Coronary artery (tissue), 2 donors: ENCODE data around the gene TEDDM1.

Experiments used
- DNase-seq: peaks from one replicate; pipeline ENCODE4 v3.0.0-alpha.2; 2017; ENCODE audit warnings: low spot score
- H3K27ac ChIP-seq, 2 donors: fragments of 200-600 bp; sonication (generic); one replicate each; pipeline ENCODE4 v1.5.1; 2016 to 2019
- H3K4me3 ChIP-seq: fragments of 200-600 bp; sonication (generic); 2 replicates; pipeline ENCODE4 v1.5.1; 2016; ENCODE audit warnings: mild to moderate bottlenecking, moderate library complexity
- CTCF ChIP-seq: fragments of 200-600 bp; sonication (generic); IDR thresholded peaks from one replicate; pipeline ENCODE4 v1.5.1; 2019; ENCODE audit warnings: antibody characterized with exemption

TEDDM1 gene

DNA sequence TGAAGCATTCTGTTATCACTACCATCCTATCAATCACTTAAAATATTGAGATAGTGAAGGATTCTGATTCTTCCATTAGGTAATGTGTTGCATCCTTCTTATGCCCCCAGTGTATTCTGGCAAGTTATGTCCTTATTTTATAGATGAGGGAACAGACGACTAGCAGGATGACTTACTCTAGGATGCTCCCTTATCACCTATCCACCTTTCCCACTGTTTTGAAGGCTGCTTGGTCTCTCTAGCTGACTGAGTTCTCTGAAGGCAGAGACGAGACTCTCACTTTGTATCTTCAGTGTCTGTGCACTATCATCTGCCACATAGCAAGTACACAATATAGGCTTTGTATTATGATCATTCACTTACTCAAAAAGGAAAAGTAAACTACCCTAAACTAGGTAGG is 12.9 kb downstream of the TEDDM1 start:
- Histone ChIP-seq H3K27ac (peak overlapping the region; percentile 14 to 98), H3K4me3 (peak overlapping the region; percentile 80)
- no peak for TF ChIP-seq CTCF
- no peak for DNase-seq

GRCh38 chr1:182386980-182387379 is 13.5 kb downstream of the TEDDM1 start:
- Histone ChIP-seq H3K27ac (peak overlapping the region; percentile 14 to 18), H3K4me3 (peak overlapping the region; percentile 80)
- DNase-seq = no peak
- no peak for TF ChIP-seq CTCF

GRCh38 chr1:182385885-182386853 is 14.3 kb downstream of the TEDDM1 start:
- DNase-seq = no peak
- peak overlapping the region; percentile 80 for H3K4me3 ChIP-seq
- TF ChIP-seq CTCF = no peak

DNA sequence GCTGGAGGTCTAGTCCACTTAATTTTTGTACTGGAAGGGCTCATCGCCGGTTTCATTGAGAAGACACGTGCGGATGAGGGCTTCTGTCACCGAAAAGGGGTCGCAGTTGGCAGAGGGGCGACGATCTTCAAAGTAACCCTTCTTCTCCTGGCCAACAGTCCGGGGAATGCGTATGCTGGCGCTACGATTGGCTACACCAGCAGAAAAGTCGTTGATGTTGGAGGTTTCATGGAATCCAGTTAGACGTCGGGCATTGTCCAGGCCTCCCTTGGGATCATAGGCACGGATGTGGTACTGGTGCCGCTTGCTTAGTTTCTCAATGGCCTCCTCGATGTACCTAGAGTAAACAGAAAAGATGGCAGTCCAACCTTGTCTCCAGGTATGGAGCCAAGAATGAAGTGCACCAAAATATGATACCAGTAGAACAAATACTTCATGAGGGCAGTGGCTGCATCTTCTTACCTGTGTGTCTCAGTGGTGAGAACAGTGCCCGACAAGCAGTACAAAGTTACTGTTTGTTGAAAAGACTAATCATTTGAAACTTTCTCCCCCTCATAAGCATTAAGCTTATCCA is 16.0 kb downstream of the TEDDM1 start:
- H3K27ac ChIP-seq = no peak overlapping the region
- no peak for DNase-seq
- H3K4me3 ChIP-seq = no peak overlapping the region
- no peak for TF ChIP-seq CTCF

More at GRCh38 chr1:182385885-182386853, 14.3 kb downstream of the TEDDM1 start:
- H3K27ac ChIP-seq = peak overlapping the region; percentile 18 to 22

DNA sequence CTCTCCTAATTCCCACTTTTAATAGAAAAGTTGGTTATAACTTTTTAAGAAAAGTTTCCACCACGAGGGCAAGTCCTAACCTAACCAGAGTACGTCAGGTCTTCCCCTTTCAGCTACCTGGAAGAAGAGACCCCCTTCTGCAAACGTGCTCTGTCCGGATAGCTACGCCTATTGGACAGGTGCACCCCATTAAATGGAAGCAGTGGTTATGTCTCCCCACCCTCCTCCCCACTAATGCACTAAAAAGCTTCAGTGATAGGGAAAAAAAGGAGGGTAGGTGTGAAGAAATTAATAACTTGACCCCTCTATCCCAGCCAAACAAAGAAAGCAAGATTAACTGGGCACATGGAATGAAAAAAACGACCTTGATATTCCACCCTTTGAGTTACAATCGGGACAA is 16.5 kb downstream of the TEDDM1 start:
- no peak overlapping the region for H3K27ac ChIP-seq
- no peak for TF ChIP-seq CTCF
- DNase-seq = no peak
- H3K4me3 ChIP-seq = no peak overlapping the region

GRCh38 chr1:182383037-182383661 is 17.3 kb downstream of the TEDDM1 start:
- no peak for TF ChIP-seq CTCF
- no peak for DNase-seq
- Histone ChIP-seq H3K27ac (no peak overlapping the region), H3K4me3 (no peak overlapping the region)
